Measurements from ENCODE around the gene IRF7.

IRF7 gene

GRCh38 chr11:640021-640706, 24.4 kb upstream of the IRF7 start:
- no peak for DNase-seq

GRCh38 chr11:639332-639955, 23.7 kb upstream of the IRF7 start:
- DNase-seq, result no peak

- no peak for DNase-seq
These were observed 23.0 kb upstream of the IRF7 start for GRCh38 chr11:638631-639331.

GRCh38 chr11:637593-638521, 22.1 kb upstream of the IRF7 start:
- no peak for DNase-seq

GRCh38 chr11:637333-637592, 21.5 kb upstream of the IRF7 start:
- DNase-seq, result no peak

- DNase-seq, result no peak
These were observed 21.0 kb upstream of the IRF7 start, which contains the start of gene DRD4 for GRCh38 chr11:636511-637332. Gene DRD4 (plus strand): TSS chr11:637269. CDS start chr11:637305, 36 bp downstream.

GRCh38 chr11:635945-636510, 20.3 kb upstream of the IRF7 start:
- no peak for DNase-seq

- no peak for DNase-seq
These were observed 15.1 kb upstream of the IRF7 start for GRCh38 chr11:630871-631270.

- no peak for DNase-seq
These were observed 13.5 kb upstream of the IRF7 start for GRCh38 chr11:629237-629583.

GRCh38 chr11:628056-628455, 12.3 kb upstream of the IRF7 start:
- no peak for DNase-seq

- DNase-seq, result no peak
These were observed 11.5 kb upstream of the IRF7 start for GRCh38 chr11:627308-627576.

- no peak for DNase-seq
These were observed 10.9 kb upstream of the IRF7 start, which contains the start of gene SCT for GRCh38 chr11:626475-627307. Gene SCT (minus strand): TSS chr11:627181. CDS start chr11:627143, 38 bp downstream.

- DNase-seq, result no peak
These were observed 10.0 kb upstream of the IRF7 start for GRCh38 chr11:625636-626268.

- no peak for DNase-seq
These were observed 9.2 kb upstream of the IRF7 start, which contains the start of gene CDHR5 for GRCh38 chr11:624705-625635. Gene CDHR5 (minus strand): TSS chr11:624955. CDS start chr11:624902, 53 bp downstream.

GRCh38 chr11:623999-624704, 8.4 kb upstream of the IRF7 start:
- no peak for DNase-seq

- no peak for DNase-seq
These were observed 7.7 kb upstream of the IRF7 start for GRCh38 chr11:623349-623869.

- no peak for DNase-seq
These were observed 6.1 kb upstream of the IRF7 start for GRCh38 chr11:621838-622237.

GRCh38 chr11:620935-621814, 5.4 kb upstream of the IRF7 start:
- DNase-seq, result no peak

Measured in NCI-H1436 (cell line).